GM12892 (cell line): Measurements from ENCODE around the gene CDH4.
"Not testable (repeated sequence)": the region's sequence is repeated elsewhere in the genome, so short reads cannot be mapped to it uniquely, and the experiment has no call there.

Experiments
- DNase-seq: peaks from one replicate; pipeline ENCODE4 v3.0.0; 2011; ENCODE audit not compliant: insufficient read length
- FAIRE-seq: peaks from 2 replicates; lab custom pipeline; 2011; peaks lifted over from hg19 to GRCh38; lab: Jason Lieb, UNC
- POLR2A ChIP-seq: IDR thresholded peaks from 2 replicates; pipeline ENCODE4 v1.6.1; 2011; ENCODE audit warnings: low read depth, low read length, control low read depth
- POLR2AphosphoS5 ChIP-seq: IDR thresholded peaks from 2 replicates; pipeline ENCODE4 v1.6.1; 2011; ENCODE audit warnings: low read depth, low read length, control low read depth
- TAF1 ChIP-seq: IDR thresholded peaks from 2 replicates; pipeline ENCODE4 v1.6.1; 2011; ENCODE audit warnings: low read depth, mild to moderate bottlenecking, control low read depth, low read length, borderline replicate concordance

CDH4 gene

DNA sequence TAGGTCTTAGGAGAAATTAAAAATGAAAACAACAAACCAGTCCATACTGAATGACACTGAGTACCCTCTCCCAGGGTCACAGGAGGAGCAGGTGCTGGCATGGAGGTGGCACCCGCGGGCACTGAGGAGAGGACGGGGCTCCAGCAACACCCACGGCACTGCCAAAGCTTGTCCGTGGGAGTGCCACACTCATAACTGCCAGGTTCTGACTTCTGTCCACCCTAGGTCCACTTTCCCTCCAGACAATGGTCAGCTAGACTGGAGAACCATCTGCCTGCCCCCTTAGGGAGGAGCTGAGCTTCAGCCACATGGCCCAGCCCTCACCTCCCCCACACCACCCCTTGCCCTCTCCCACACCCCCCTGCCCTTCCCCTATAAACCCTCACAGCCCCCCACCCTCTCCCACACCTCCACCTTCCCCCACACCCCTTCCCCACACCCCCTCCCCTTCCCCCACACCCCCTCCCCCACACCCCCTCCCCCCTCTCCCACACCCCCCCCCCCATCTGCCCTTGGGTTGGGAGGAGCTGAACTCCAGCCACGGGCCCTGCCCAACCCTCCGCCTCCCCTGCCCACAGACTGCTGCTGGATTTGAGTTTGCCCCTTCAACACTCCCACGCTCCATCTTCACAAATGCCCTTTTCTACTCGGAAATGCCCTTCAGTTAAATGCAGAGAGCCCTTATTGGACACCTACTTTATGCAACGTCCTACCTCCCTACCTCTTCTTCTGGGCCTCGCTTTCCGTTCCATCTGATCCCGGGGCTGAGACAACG lies 684.1 kb downstream of the CDH4 start:
- TF ChIP-seq POLR2A, result no peak
- no peak for TF ChIP-seq POLR2AphosphoS5
- TF ChIP-seq TAF1, result no peak
- FAIRE-seq (no peak), DNase-seq (no peak)

DNA sequence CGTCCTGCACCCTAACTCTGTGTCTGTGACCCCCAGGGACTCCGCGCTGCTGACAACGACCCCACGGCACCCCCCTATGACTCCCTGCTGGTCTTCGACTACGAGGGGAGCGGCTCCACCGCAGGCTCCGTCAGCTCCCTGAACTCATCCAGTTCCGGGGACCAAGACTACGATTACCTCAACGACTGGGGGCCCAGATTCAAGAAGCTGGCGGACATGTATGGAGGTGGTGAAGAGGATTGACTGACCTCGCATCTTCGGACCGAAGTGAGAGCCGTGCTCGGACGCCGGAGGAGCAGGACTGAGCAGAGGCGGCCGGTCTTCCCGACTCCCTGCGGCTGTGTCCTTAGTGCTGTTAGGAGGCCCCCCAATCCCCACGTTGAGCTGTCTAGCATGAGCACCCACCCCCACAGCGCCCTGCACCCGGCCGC lies 684.7 kb downstream of the CDH4 start:
- no peak for FAIRE-seq
- DNase-seq, result no peak
- TF ChIP-seq POLR2A (no peak), POLR2AphosphoS5 (no peak), TAF1 (no peak)

DNA sequence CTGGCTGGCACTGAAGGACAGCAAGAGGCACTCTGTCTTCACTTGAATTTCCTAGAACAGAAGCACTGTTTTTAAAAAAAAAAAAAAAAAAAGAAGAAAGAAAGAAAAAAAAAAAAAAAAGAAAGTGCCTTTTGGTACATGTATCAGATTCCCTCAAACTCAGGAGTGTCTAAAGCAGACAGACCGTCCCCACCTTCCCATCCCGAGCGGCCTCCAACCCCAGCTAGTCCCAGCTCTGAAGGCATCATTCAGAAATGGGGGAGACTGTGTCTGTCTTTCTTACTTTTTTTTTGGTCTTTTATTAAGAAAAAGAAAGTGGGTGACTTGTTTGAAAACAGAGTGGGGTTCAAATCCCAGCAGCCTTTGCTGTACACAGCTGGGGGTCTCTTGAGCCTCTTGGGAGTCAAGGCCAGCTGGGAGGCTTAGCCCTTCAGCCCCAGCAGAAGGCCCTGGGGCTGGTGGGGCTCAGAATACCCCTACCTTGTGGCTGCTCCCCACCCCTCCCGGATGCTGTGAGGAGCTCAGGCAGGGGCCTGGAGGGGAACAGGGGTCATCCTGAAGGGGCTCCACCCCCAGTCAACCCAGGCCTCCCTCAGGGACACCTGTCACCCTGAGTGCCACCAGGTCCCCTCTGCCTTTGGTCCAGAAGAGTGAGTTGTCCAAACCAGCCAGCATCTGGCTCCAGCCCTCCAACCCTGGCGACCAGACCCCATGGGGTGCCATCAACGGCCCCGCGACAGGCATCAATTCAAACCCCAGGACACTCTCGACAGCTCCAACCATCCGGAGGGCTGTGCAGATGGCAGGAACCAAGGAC lies 685.3 kb downstream of the CDH4 start:
- DNase-seq (no peak), FAIRE-seq (no peak)

DNA sequence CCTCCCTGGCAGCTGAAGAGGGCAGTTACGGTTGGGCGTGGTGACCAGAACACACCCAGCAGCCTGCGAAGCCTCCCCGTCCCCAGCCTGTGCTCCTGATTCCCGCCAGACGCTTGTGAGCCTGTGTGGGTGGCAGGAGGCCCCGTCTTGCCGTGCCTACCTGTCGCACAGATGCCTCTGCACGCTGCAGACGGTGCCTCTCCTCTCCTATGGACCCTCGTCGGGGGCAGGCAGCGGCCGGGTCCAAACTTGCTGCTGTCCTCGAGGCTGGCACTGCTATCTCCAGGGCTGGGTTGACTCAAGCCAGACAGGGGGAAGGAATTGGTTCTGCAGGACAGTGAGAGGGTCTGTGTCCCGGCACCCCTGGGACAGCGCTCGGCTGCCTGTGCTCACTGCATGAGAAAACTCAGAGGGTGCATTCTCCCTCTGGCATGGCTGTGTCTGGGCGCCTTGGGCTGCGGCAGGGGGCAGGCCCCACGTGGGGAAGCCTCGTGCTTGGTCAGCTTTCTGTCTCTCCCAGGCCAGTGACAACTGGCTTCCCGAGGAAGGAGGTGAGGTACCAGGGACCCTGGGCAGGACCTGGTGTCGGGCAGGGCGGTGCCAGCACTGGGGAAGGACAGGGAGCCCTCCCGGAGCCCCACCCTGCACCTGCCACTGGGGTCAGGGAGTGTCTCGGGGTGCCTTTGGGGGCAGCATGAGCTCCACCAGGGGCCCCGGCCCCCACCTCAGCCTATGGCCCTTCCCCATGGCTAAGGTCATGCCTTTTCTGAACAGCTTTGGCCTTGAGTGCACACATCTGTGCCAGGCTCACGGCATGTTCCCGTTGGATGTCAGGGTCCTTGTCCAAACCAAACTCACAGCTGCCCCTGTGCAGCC lies 686.1 kb downstream of the CDH4 start:
- no peak for FAIRE-seq
- TF ChIP-seq POLR2AphosphoS5 (no peak), POLR2A (no peak)
- no peak for DNase-seq

More for the DNA sequence above, 685.3 kb downstream of the CDH4 start:
- no peak for TF ChIP-seq TAF1
- no peak for TF ChIP-seq POLR2A

DNA sequence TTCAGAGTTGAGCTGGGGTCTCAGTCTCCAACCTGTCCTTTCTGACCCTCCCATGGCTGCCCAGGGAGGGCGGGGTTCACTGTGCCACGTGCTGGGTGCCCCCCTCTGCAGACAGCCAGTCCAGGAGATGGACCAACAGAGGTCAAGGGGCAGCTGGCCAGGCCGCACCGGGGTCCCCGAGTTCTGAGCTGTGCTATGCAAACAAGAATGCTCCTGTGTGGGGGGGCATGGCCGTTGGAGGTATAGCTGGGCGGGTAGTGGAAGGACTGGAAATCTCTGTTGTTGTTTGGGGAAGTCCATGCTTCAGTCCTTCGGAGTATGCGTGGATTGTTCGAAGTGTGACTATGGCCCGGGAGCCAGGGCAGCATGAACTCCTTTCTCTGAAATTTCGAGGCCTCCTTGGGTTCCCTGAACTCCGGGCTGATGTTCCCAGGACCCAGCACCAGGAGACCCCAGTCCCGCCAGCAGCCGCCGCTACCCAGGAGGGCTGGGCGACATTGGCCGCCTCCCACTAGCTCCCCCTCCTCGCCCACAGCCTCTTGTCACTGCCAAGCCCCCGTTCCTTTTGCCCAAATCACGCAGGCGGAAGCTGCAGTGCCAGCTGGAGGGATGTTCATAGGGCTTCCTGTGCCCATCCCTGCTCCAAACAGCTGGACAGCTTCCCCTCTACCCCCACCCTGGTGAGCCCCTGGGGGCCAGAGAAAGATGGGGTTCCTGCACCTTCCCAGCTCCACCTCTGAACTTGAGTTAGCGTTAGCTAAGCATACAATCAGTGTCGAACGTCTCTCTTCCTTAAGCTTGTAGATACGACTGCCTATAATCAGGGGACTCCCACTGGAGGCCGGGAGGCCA lies 687.0 kb downstream of the CDH4 start:
- DNase-seq (no peak), FAIRE-seq (no peak)
- no peak for TF ChIP-seq POLR2AphosphoS5

DNA sequence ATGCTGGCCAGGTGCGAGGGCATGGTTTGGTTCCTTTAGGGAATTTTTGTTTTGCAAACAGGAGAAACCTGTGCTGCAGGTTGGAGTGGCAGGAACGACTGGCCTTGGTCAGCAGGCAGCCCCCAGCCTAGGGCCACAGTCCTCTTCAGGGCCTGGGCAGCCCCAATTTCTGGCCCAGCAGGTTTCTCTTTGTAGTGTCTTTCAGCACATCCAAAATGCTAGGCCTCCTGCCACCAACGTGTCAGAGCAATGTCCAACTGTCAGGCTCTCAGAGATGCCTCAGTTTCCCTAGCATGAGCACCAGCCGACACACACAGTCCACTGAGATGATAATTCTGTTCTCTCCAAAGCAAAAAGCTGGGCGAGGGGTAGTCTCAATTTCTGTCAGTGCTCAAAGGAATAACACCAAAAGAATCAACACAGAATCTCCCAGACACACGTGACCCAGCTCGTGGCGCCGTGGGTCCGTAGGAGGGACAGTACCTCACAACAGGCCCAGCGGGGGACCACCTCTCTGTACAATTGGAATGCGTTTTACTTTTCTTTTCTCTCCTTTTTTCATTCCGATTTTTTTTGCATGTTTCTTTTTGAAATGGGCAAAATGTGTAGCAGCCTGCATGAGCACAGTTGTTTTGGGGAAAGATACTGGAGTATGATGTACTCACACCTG lies 687.8 kb downstream of the CDH4 start:
- DNase-seq (no peak), FAIRE-seq (no peak)
- no peak for TF ChIP-seq POLR2A
- no peak for TF ChIP-seq POLR2AphosphoS5
- TF ChIP-seq TAF1, result no peak

DNA sequence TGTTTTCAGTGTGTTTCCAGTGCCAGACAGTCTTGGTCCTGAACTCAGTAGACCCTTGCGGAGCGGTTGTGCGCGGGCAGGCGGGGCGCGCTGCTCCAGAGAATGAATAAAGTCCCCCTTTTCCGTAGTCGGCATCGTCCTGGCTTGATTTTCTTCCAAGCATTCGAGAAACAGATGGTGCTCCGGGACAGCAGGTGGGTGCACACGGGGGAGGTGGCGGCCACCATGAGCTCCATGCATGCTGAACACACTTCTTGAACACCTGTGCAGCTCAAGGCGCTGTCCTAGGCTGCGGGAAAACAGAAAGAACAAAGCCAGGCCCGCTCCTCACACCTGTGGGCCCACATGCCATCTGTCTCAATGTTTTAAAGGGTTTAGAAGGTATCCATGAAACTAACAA lies 688.4 kb downstream of the CDH4 start:
- no peak for FAIRE-seq
- no peak for TF ChIP-seq POLR2A
- no peak for TF ChIP-seq TAF1
- no peak for TF ChIP-seq POLR2AphosphoS5
- DNase-seq, result no peak

DNA sequence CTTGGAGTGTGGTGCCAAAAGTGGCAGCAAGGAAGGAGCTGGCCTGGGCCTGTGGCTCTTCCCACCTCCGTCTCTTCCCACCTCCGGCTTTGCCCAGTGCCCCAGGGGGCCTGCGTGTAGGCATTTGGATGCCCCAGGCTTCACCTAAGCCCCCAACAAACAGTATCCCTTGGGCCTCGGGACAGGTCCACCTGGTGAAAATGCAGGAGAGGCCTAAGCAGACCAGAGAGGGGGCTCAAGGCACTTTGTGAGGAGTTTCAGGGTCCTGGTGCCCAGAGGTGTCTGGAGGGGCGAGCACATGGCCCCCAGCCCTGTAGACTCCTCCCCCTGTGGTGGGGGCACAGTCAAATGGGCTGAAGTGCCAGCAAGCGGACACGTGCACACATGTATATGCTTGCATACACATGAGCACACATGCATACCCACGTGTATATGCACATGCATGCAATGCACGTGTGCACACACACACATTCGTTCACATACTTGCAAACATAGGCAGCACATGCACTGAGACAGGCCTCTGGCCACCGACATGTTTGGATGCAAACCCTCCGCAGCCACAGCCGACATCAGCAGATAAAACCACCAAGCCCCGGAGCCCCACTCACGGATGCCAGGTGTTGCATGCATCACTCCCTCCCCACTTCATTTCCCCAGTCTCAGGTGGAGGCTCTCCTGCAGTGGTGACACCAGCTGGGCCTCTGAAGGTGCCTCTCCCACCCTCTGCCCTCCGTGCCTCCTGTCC lies 689.1 kb downstream of the CDH4 start:
- DNase-seq (no peak), FAIRE-seq (no peak)
- TF ChIP-seq POLR2A (no peak), TAF1 (no peak), POLR2AphosphoS5 (no peak)

DNA sequence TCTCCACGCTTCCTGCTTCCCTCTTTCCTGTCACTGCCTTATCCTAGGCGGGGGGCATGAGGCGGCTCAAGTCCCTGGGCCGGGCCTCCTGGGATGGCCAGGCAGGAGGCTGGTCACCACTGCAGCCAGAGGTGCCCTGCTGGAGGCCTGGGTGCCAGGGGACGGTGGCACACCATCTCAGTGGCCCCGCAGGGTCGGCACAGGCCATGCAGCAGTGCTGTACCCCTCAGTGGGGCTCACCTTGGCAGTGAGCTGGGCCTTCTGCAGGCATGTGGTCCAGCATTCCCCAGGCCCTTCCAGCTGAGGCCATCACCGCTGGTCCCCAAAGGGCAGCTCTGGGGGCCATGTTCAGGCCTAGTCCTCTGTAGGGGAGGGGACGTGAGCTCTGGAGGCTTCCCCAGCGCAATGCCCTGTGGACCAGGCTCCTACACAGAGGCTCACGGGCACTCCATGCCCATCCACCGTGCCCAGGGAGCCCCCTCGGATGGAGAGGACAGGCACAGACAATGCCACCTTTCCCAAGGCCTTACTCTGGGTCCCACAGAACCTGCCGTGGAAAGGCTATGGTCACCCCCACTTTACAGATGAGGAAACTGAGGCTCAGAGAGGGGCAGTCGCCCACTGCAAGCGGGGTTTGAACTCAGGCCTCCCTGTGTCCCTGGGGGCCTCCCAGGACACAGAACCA lies 689.8 kb downstream of the CDH4 start:
- TF ChIP-seq POLR2A, result no peak
- no peak for TF ChIP-seq POLR2AphosphoS5
- no peak for TF ChIP-seq TAF1
- FAIRE-seq, result no peak
- no peak for DNase-seq

DNA sequence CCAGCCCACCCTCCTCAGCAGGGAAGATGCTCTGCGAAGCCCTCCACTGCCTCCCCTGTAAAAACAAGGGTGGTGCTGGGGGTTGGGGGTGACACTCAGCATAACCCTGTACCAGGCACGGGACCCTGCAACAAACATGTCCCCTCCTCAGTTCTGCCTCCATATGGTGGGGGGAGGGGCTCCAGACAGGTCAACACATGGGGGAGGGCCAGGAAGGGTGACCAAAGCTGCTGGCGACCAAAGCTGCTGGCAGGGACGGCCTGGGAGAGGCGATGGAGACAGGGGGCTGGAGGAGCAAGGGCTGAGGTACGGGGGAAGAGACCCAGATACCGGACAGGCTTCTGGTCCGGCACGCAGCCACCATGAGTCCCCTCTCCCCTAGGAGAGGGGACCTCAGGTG lies 690.5 kb downstream of the CDH4 start:
- TF ChIP-seq POLR2A, result no peak
- no peak for TF ChIP-seq POLR2AphosphoS5
- FAIRE-seq (no peak), DNase-seq (no peak)

DNA sequence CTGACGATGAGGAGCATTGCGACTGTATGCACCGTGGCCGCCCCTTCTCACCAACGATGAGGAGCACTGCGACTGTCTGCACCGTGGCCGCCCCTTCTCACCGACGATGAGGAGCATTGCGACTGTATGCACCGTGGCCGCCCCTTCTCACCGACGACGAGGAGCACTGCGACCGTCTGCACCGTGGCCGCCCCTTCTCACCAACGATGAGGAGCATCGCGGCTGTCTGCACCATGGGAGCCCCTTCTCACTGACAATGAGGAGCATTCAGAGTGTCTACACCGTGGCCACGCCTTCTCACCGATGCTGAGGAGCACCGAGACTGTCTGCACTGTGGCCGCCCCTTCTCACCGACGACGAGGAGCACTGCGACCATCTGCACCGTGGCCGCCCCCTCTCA lies 692.9 kb downstream of the CDH4 start:
- not testable (repeated sequence) for FAIRE-seq, DNase-seq

DNA sequence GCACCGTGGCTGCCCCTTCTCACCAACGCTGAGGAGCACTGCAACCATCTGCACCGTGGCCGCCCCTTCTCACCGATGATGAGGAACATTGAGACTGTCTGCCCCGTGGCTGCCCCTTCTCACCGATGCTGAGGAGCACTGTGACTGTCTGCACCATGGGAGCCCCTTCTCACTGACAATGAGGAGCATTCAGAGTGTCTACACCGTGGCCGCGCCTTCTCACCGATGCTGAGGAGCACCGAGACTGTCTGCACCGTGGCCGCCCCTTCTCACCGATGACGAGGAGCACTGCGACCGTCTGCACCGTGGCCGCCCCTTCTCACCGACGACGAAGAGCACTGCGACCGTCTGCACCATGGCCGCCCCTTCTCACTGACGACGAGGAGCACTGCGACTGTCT lies 693.4 kb downstream of the CDH4 start:
- FAIRE-seq, DNase-seq: not testable (repeated sequence)

DNA sequence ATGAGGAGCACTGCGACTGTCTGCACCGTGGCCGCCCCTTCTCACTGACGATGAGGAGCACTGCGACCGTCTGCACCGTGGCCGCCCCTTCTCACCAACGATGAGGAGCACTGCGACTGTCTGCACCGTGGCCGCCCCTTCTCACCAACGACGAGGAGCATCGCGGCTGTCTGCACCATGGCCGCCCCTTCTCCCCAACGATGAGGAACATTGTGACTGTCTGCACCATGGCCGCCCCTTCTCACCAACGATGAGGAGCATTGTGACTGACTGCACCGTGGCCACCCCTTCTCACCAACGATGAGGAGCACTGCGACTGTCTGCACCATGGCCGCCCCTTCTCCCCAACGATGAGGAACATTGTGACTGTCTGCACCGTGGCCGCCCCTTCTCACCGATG lies 696.0 kb downstream of the CDH4 start:
- DNase-seq, FAIRE-seq: not testable (repeated sequence)
